ENCODE results near the gene SBF2. TPM values are rescaled to one million over a fixed set of nuclear protein-coding genes. Genes with fewer than 3 reads are reported as not detected.

The SBF2 gene
- total and polyA plus RNA-seq, 9 of the 15 experiments (the other 6 are each of a cell fraction or from before 2014, with no cell fraction given) = 0.80 to 9.5 (median 5.0) TPM

DNA sequence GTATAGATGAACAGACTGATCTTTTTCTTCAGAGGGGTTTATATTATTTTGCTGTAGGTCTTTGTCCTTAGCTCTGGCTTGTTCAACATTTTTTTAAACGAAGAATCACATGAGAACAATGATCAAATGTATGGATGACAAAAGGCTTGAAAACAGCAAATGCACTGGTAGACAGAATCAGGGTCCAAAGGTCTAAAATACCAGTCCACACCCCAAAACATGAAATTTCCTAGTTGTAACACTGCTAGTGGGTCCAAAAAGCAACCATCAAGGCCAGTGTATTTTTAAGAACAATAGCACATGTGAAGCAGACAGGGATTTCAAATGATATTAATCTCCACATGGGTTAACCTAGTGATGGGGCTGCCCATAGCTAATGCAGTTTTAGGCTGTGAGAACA, 468.1 kb downstream of the SBF2 start:
- no peaks in the 10 kb centered on the region for H3K9me3 ChIP-seq (replicated peaks; ENCODE audit: control insufficient read depth, insufficient read depth, low read depth, low read length)
- POLR2A ChIA-PET = no interaction called here
- in situ Hi-C loops (cut with MboI) = no loop called here
- H4K20me1 ChIP-seq (replicated peaks; ENCODE audit: control insufficient read depth, insufficient read depth, low read length) = no peaks in the 10 kb centered on the region
- DNase-seq (ENCODE audit: extremely low read depth in 1 of 4, low spot score in 3 of 4) (no peak), FAIRE-seq (no peak), ATAC-seq (no peak)
- no peaks in the 10 kb centered on the region for H3K4me1 ChIP-seq (replicated peaks in 1 of 2; ENCODE audit: control insufficient read depth in 2 of 2, insufficient read depth in 2 of 2, low read length in 2 of 2)
- intact Hi-C loops (cut with micrococcal nuclease) = no loop called here
- no peaks in the 10 kb centered on the region for H3K9me1 ChIP-seq (ENCODE audit: control insufficient read depth, insufficient read depth, low read length)
- no peak overlapping the region for H3K4me3 ChIP-seq
- H3K9ac ChIP-seq (ENCODE audit: insufficient read depth in 1 of 2, low read depth in 2 of 2, low read length in 2 of 2) = no peak overlapping the region
- TF ChIP-seq ZNF124 (CRISPR knock-in tag; IDR thresholded peaks at IDR 0.05) = no peak
- TF ChIP-seq WHSC1 (IDR thresholded peaks at IDR 0.05; ENCODE audit: low read length) = no peak
- no peak for TF ChIP-seq ZNF586 (CRISPR knock-in tag; conservative IDR thresholded peaks at IDR 0.05)
- no peak for TF ChIP-seq MXI1 (IDR thresholded peaks at IDR 0.05; ENCODE audit: low read depth, low read length)
- no peak for TF ChIP-seq FOXA3 (CRISPR knock-in tag; conservative IDR thresholded peaks at IDR 0.05 in 1 of 2, IDR thresholded peaks at IDR 0.05 in 1 of 2)
- TF ChIP-seq ZNF764 (CRISPR knock-in tag; IDR thresholded peaks at IDR 0.05; ENCODE audit: low read depth) = no peak
- TF ChIP-seq TBL1XR1 (IDR thresholded peaks at IDR 0.05; ENCODE audit: low read length in 2 of 2) = no peak
- TF ChIP-seq DMBX1 (CRISPR knock-in tag; IDR thresholded peaks at IDR 0.05; ENCODE audit: borderline replicate concordance) = no peak
- TF ChIP-seq SP1 (CRISPR knock-in tag; IDR thresholded peaks at IDR 0.05) = no peak
- TF ChIP-seq NBN (IDR thresholded peaks at IDR 0.05; ENCODE audit: low read depth) = no peak
- no peak for TF ChIP-seq RFX7 (CRISPR knock-in tag; IDR thresholded peaks at IDR 0.05)
- TF ChIP-seq, protein P1, sequence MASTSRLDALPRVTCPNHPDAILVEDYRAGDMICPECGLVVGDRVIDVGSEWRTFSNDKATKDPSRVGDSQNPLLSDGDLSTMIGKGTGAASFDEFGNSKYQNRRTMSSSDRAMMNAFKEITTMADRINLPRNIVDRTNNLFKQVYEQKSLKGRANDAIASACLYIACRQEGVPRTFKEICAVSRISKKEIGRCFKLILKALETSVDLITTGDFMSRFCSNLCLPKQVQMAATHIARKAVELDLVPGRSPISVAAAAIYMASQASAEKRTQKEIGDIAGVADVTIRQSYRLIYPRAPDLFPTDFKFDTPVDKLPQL (IDR thresholded peaks at IDR 0.05; ENCODE audit: extremely low read depth, insufficient read length) = no peak
- no peak for TF ChIP-seq SAFB (IDR thresholded peaks at IDR 0.05; ENCODE audit: borderline replicate concordance, low read depth, low read length)
- no peak for TF ChIP-seq ZNF174 (CRISPR knock-in tag; IDR thresholded peaks at IDR 0.05)
- TF ChIP-seq, protein P2, sequence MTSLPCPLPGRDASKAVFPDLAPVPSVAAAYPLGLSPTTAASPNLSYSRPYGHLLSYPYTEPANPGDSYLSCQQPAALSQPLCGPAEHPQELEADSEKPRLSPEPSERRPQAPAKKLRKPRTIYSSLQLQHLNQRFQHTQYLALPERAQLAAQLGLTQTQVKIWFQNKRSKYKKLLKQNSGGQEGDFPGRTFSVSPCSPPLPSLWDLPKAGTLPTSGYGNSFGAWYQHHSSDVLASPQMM (CRISPR knock-in tag; IDR thresholded peaks at IDR 0.05) = no peak
- TF ChIP-seq TAF1 (IDR thresholded peaks at IDR 0.05; ENCODE audit: control insufficient read depth, extremely low read depth, insufficient read depth, low read length, severe bottlenecking) = no peak
- TF ChIP-seq, protein P3, sequence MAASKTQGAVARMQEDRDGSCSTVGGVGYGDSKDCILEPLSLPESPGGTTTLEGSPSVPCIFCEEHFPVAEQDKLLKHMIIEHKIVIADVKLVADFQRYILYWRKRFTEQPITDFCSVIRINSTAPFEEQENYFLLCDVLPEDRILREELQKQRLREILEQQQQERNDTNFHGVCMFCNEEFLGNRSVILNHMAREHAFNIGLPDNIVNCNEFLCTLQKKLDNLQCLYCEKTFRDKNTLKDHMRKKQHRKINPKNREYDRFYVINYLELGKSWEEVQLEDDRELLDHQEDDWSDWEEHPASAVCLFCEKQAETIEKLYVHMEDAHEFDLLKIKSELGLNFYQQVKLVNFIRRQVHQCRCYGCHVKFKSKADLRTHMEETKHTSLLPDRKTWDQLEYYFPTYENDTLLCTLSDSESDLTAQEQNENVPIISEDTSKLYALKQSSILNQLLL (CRISPR knock-in tag; IDR thresholded peaks at IDR 0.05; ENCODE audit: borderline replicate concordance) = no peak
- TF ChIP-seq, protein P4, sequence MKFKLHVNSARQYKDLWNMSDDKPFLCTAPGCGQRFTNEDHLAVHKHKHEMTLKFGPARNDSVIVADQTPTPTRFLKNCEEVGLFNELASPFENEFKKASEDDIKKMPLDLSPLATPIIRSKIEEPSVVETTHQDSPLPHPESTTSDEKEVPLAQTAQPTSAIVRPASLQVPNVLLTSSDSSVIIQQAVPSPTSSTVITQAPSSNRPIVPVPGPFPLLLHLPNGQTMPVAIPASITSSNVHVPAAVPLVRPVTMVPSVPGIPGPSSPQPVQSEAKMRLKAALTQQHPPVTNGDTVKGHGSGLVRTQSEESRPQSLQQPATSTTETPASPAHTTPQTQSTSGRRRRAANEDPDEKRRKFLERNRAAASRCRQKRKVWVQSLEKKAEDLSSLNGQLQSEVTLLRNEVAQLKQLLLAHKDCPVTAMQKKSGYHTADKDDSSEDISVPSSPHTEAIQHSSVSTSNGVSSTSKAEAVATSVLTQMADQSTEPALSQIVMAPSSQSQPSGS (CRISPR knock-in tag; IDR thresholded peaks at IDR 0.05) = no peak
- no peak overlapping the region for H2AFZ ChIP-seq (ENCODE audit: low read depth, low read length)
- H3K36me3 ChIP-seq (ENCODE audit: control insufficient read depth, insufficient read depth, low read length) = no peaks in the 10 kb centered on the region
- H3K4me2 ChIP-seq (ENCODE audit: insufficient read depth, low read length) = no peak overlapping the region
- H3K27me3 ChIP-seq (ENCODE audit: control insufficient read depth in 2 of 2, insufficient read depth in 2 of 2, low read length in 2 of 2) = no peaks in the 10 kb centered on the region; a peak in 1 of 5 replicates
- CTCF ChIA-PET (ENCODE audit: low intra/inter-chr PET ratio) = no interaction called here
- BruUV-seq (replicated peaks) = no TSS peak
- WGBS (ENCODE audit: insufficient coverage, low coverage, missing lambda C conversion rate) = 0% methylated on average over 1 of the region's 1 CpG
- no peak overlapping the region for H3K27ac ChIP-seq (ENCODE audit: extremely low read depth, low read depth, low read length)
- no peaks in the 10 kb centered on the region for H3K79me2 ChIP-seq (ENCODE audit: control insufficient read depth, insufficient read depth, low read length)
